SK-N-SH (cell line): ENCODE data around the gene MACO1. TPM values are rescaled to one million over a fixed set of nuclear protein-coding genes. Genes with fewer than 3 reads are reported as not detected.

Experiments used
- polyA plus RNA-seq, 3 experiments: library from polyadenylated mRNA; depleted of rRNA; stranded (reverse); fragments of >200 nt; gene quantifications; 2 replicates each; pipeline ENCODE4 v1.2.3, GENCODE V29; 2012

The MACO1 gene
- polyA plus RNA-seq, 1 of the 3 experiments (the other 2 are of a cell fraction): 6.9 TPM

Other genes with a start within 250 kb of the MACO1 start
- 31.1 and 32.3 TPM in 2 replicates for gene SYF2, start 198.4 kb upstream of the MACO1 start, polyA plus RNA-seq (2012; rRNA removed)
- gene RSRP1, start 183.4 kb upstream of the MACO1 start, polyA plus RNA-seq (2012; rRNA removed): 126 and 191 TPM in 2 replicates
- not detected in 2 replicates for gene RHD, start 158.4 kb upstream of the MACO1 start, polyA plus RNA-seq (2012; rRNA removed)
- gene TMEM50A, start 92.6 kb upstream of the MACO1 start, polyA plus RNA-seq (2012; rRNA removed): 91.4 and 95.5 TPM in 2 replicates
- gene RHCE, start 10.1 kb upstream of the MACO1 start, polyA plus RNA-seq (2012; rRNA removed): 0.54 and 0.57 TPM in 2 replicates
- 15.8 and 19.1 TPM in 2 replicates for gene LDLRAP1, start 112.7 kb downstream of the MACO1 start, polyA plus RNA-seq (2012; rRNA removed)
- gene MAN1C1, start 185.9 kb downstream of the MACO1 start, polyA plus RNA-seq (2012; rRNA removed): 0.20 and 0.26 TPM in 2 replicates